22Rv1 (cell line): Measurements from ENCODE around the gene CCDC40.

Source experiments
- H3K27ac ChIP-seq: fragments of 450-650 bp; 2 replicates; pipeline ENCODE4 v1.5.1; 2017
- CTCF ChIP-seq: fragments of 450-650 bp; IDR thresholded peaks from 2 replicates; pipeline ENCODE4 v1.5.1; 2017; ENCODE audit warnings: mild to moderate bottlenecking
- ZFX ChIP-seq: fragments of 450-650 bp; IDR thresholded peaks from 2 replicates; pipeline ENCODE4 v1.6.1; 2017; ENCODE audit warnings: antibody characterized with exemption, borderline replicate concordance

CCDC40 gene

DNA sequence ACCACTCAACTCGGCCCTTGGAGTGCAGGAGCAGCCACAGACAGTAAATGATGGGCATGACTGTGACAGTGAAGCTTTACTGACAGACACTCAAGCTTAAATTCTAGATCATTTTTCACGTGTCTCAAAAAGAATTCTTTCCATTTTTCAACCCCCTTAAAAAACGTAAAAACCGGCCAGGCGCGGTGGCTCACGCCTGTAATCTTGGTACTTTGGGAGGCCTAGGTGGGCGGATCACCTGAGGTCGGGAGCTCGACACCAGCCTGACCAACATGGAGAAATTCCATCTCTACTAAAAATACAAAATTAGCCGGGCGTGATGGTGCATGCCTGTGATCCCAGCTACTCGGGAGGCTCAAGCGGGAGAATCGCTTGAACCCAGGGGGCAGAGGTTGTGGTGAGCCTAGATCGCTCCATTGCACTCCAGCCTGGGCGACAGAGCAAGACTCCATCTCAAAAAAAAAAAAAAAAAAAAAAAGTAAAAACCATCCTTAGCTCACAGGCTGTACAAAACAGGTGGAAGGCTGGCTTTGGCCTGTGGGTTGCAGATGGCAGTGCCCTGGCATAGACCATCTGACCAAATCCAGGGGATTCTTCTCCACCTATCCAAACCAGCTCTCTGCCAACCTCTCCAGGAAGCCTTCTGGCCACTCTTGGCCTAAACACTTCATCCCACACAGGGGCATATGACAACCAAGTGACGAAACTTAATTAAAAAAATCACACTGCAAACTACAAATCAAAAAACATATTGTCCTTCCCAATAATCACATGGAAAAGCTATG lies 19.0 kb upstream of the CCDC40 start:
- no peak overlapping the region for H3K27ac ChIP-seq
- TF ChIP-seq ZFX (no peak), CTCF (no peak)

DNA sequence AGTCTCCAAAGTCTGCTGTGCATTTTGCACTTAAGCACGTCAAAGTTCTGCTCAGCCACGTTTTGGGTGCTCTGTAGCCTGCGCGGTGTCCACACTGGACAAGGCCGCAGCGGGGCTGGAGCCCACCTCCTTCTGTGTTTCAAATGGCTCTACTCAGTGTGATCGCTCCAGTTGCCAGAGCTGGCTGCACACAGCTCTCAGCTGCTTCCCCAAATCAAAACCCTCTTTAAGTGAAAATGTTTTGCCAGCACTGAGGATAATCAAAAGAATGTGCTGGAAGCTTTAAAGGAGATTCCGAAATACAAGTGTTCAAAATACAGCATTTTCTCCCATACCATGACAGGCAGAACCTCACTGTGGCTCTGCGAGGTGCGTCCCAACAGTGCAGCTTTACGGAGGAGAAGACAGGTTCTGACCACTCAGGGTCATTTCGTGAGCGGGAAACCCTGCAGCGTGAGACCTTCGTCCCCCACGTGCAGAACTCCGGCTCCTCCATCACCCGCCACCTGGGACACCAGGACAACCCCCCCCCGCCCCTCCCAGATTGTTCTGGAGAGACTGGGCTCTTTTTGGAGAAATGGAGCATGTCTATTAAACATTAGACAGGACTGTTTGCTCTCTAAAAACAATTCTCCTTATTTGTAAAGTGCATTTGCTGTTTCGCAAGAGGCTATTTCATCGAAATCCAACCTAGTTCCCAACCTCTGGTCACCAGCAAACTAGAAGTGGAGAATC lies 17.4 kb upstream of the CCDC40 start:
- no peak overlapping the region for H3K27ac ChIP-seq
- TF ChIP-seq ZFX (no peak), CTCF (no peak)

DNA sequence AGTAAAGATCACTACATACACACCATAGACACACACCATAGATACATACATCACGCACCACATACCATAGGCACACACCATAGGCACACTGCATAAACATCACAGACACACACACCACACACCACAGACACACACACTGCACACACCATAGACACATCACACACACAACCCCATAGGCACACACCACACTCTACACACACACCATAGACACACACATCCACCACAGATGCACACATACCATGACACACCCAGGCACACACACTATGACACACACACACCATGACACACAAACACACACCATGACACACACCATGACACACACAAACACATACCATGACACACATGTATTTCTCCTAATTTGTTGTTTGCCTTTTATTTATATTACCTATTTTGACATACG lies 14.8 kb upstream of the CCDC40 start:
- no peak overlapping the region for H3K27ac ChIP-seq
- no peak for TF ChIP-seq ZFX
- no peak for TF ChIP-seq CTCF

DNA sequence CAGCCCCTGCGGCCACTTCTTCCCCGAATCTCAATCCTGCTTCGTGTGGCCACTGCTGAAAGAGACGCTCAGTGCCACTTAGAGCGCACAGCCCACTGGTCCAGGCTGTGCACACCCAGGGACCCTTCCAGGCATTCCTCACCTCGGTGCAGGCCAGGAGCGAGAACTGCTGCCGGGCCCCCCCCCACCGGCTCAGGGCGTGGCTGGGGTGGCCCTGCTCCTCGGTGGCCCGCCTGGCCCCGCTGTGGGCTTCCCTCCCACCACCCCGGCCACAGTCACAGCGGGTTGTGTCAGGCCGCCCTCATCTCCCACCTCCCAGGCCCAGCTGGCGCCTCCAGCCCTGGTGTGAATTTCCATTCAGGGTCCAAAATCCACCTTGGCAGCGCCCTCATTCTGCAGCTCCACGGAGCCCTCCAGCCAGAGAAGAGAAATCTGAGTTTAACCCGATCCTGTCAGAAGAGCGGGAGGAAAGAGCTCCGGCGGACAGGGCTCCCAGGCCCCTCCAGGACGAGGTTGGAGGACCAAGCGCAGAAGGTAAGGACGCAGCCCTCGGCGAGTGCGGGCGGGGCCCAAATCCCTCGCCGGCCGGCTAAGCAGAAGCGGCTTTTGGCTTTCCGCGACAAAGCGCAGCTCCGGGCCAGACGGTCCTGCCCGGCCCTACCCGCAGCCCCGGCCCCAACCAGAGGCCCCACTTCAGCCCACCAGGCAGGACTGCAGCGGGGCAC lies 12.8 kb upstream of the CCDC40 start:
- no peak overlapping the region for H3K27ac ChIP-seq
- TF ChIP-seq ZFX = no peak
- TF ChIP-seq CTCF = no peak

DNA sequence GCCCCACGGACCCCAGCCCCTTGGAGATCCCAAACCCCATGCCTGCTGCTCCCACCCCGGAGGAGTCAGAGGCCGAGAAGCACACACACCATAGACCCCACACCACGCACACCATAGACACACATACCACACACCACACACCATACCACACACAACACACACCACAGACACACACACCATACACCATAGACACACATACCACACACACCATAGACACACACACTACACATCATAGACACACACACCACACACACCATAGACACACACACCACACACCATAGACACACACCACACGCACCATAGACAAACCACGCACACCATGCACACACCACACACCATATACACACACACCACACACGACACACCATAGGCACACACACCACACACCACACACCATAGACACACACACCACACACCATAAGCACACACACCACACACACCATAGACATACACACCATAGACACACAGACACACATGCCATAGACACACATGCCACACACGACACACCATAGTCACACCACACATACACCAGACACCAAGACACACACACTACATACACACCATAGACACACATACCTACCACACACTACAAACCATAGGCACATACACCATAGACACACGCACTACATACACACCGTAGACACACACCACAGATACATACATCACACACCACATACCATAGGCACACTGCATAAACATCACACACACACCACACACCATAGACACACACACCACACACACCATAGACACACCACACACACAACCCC lies 12.1 kb upstream of the CCDC40 start:
- H3K27ac ChIP-seq = no peak overlapping the region
- TF ChIP-seq CTCF (no peak), ZFX (no peak)

- TF ChIP-seq ZFX (no peak), CTCF (no peak)
- no peak overlapping the region for H3K27ac ChIP-seq
Observed at GRCh38 chr17:80025140-80025539, 11.3 kb upstream of the CCDC40 start.
